Breast epithelium (tissue), 3 donors: ENCODE measurements around the gene ARSD.

Source experiments
- POLR2A ChIP-seq: fragments of 450-650 bp; IDR thresholded peaks from one replicate; pipeline ENCODE4 v1.6.1; 2016; ENCODE audit warnings: antibody characterized with exemption, mild to moderate bottlenecking, moderate library complexity
- POLR2AphosphoS5 ChIP-seq, 3 donors: sonication (generic); formaldehyde crosslinking; IDR thresholded peaks; one replicate each; pipeline ENCODE4 v1.6.1; 2017; ENCODE audit warnings: antibody characterized with exemption in 3 of 3
- TF ChIP-seq, protein P1 (sequence below), 3 donors: fragments of 450-650 bp; IDR thresholded peaks; one replicate each; pipeline ENCODE4 v1.5.1; 2016 to 2017; ENCODE audit warnings: antibody characterized with exemption in 3 of 3, mild to moderate bottlenecking in 3 of 3, moderate library complexity in 3 of 3

DNA sequence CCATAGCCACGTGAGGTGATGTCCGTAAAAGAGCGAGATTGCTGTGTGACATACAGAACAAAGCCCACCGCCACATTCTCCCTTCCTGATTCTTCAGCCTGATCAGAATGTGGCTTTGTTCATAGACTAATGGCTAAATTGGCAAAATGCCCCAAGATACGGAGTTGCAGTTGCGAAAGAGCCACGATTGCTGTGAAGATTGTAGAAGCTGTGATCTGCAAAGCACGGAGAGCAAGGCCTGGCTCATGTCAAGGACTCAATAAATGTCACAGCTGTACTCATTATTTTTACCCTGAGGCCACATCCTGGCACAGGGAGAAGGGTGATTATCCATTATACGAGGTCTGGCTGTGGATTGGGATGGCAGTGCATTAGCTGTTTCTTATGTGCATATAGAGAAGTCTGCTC lies 34.2 kb downstream of the ARSD start:
- no peak for TF ChIP-seq POLR2A
- TF ChIP-seq, protein P1, sequence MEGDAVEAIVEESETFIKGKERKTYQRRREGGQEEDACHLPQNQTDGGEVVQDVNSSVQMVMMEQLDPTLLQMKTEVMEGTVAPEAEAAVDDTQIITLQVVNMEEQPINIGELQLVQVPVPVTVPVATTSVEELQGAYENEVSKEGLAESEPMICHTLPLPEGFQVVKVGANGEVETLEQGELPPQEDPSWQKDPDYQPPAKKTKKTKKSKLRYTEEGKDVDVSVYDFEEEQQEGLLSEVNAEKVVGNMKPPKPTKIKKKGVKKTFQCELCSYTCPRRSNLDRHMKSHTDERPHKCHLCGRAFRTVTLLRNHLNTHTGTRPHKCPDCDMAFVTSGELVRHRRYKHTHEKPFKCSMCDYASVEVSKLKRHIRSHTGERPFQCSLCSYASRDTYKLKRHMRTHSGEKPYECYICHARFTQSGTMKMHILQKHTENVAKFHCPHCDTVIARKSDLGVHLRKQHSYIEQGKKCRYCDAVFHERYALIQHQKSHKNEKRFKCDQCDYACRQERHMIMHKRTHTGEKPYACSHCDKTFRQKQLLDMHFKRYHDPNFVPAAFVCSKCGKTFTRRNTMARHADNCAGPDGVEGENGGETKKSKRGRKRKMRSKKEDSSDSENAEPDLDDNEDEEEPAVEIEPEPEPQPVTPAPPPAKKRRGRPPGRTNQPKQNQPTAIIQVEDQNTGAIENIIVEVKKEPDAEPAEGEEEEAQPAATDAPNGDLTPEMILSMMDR (IDR thresholded peaks at IDR 0.05) = no peak
- TF ChIP-seq POLR2AphosphoS5 (IDR thresholded peaks at IDR 0.05) = no peak
